CD14-positive monocyte (primary cell): ENCODE results near the gene ZNF280C. TPM values are rescaled to one million over a fixed set of nuclear protein-coding genes. Genes with fewer than 3 reads are reported as not detected.

ENCODE experiments used
- DNase-seq, 3 donors: peaks; one replicate each; pipeline ENCODE4 v3.0.0-alpha.2; 2011 to 2022
- H2AFZ ChIP-seq: 2 replicates; pipeline ENCODE4 v1.6.0; 2012; ENCODE audit warnings: mild to moderate bottlenecking, low read depth, low read length, inconsistent platforms; ENCODE audit not compliant: insufficient read depth, poor library complexity, severe bottlenecking
- H3K27ac ChIP-seq, 2 donors: 1 replicate in 1 of 2; 2 replicates in 1 of 2; pipeline ENCODE4 v1.5.1; 2012 to 2013; ENCODE audit warnings: low read length in 2 of 2, control low read depth in 1 of 2, inconsistent platforms in 1 of 2, low read depth in 1 of 2, mild to moderate bottlenecking in 1 of 2
- H3K27me3 ChIP-seq, 2 donors: one replicate each; pipeline versions ENCODE4 v1.6.0 to v1.6.1; 2011 to 2013; ENCODE audit warnings: low read length in 2 of 2; ENCODE audit not compliant: control insufficient read depth in 2 of 2, insufficient read depth in 2 of 2
- H3K36me3 ChIP-seq, 2 donors: replicated peaks in 1 of 2; 1 replicate in 1 of 2; 2 replicates in 1 of 2; pipeline versions ENCODE4 v1.5.1 to v1.6.1; 2012 to 2013; ENCODE audit warnings: low read length in 2 of 2, control low read depth in 1 of 2, inconsistent platforms in 1 of 2, mild to moderate bottlenecking in 1 of 2; ENCODE audit not compliant: insufficient read depth in 2 of 2, control insufficient read depth in 1 of 2
- H3K4me1 ChIP-seq, 2 donors: 1 replicate in 1 of 2; 2 replicates in 1 of 2; pipeline versions ENCODE4 v1.5.1 to v1.6.1; 2012 to 2013; ENCODE audit warnings: low read length in 2 of 2, control low read depth in 1 of 2, inconsistent platforms in 1 of 2, mild to moderate bottlenecking in 1 of 2, moderate library complexity in 1 of 2; ENCODE audit not compliant: insufficient read depth in 2 of 2, control insufficient read depth in 1 of 2
- H3K4me2 ChIP-seq: replicated peaks from 2 replicates; pipeline ENCODE3; 2012; ENCODE audit warnings: low read length, moderate library complexity, mild to moderate bottlenecking; ENCODE audit not compliant: poor library complexity, severe bottlenecking; ENCODE audit errors: extremely low read depth
- H3K4me3 ChIP-seq, 3 experiments: fragments of 200-600 bp in 1 of 3; sonication (generic) in 1 of 3; replicated peaks in 1 of 3; 1 replicate in 2 of 3; 2 replicates in 1 of 3; pipeline ENCODE4 v1.5.1; 2011 to 2013; ENCODE audit warnings: low read length in 3 of 3, mild to moderate bottlenecking in 3 of 3, control low read depth in 2 of 3, low read depth in 2 of 3, inconsistent platforms in 1 of 3, moderate library complexity in 1 of 3
- H3K79me2 ChIP-seq: 2 replicates; pipeline ENCODE4 v1.6.0; 2012; ENCODE audit warnings: mild to moderate bottlenecking, control low read depth, inconsistent platforms, low read length, moderate library complexity; ENCODE audit not compliant: insufficient read depth
- H3K9ac ChIP-seq: 2 replicates; pipeline ENCODE4 v1.6.0; 2017; ENCODE audit warnings: low read length, mild to moderate bottlenecking; ENCODE audit not compliant: insufficient read depth, poor library complexity, severe bottlenecking
- H3K9me3 ChIP-seq, 2 donors: replicated peaks in 1 of 2; 1 replicate in 1 of 2; 2 replicates in 1 of 2; pipeline versions ENCODE4 v1.5.1 to v1.6.1; 2012 to 2013; ENCODE audit warnings: low read length in 2 of 2, control low read depth in 1 of 2; ENCODE audit not compliant: control insufficient read depth in 1 of 2, insufficient read depth in 1 of 2
- H4K20me1 ChIP-seq: 2 replicates; pipeline ENCODE4 v1.6.0; 2012; ENCODE audit warnings: mild to moderate bottlenecking, low read length, control low read depth, moderate library complexity; ENCODE audit not compliant: insufficient read depth
- H3K27ac Mint-ChIP-seq, 7 donors: one replicate each; pipeline ENCODE4 v1.8.0; 2020; ENCODE audit warnings: mild to moderate bottlenecking in 7 of 7, mixed read lengths in 7 of 7, moderate library complexity in 6 of 7, inconsistent platforms in 2 of 7
- H3K27me3 Mint-ChIP-seq, 3 donors: one replicate each; pipeline ENCODE4 v1.8.0; 2021 to 2022; ENCODE audit warnings: low read depth in 3 of 3, mild to moderate bottlenecking in 3 of 3, mixed read lengths in 3 of 3, moderate library complexity in 3 of 3, inconsistent platforms in 1 of 3
- H3K36me3 Mint-ChIP-seq, 2 donors: one replicate each; pipeline ENCODE4 v1.8.0; 2020; ENCODE audit warnings: mixed read lengths in 2 of 2, inconsistent platforms in 1 of 2, mild to moderate bottlenecking in 1 of 2
- H3K4me1 Mint-ChIP-seq: one replicate; pipeline ENCODE4 v1.8.0; 2020; ENCODE audit warnings: mild to moderate bottlenecking, mixed read lengths
- H3K4me3 Mint-ChIP-seq, 2 donors: one replicate each; pipeline ENCODE4 v1.8.0; 2020; ENCODE audit warnings: mild to moderate bottlenecking in 2 of 2, mixed read lengths in 2 of 2, moderate library complexity in 1 of 2
- H3K9me3 Mint-ChIP-seq, 7 donors: one replicate each; pipeline ENCODE4 v1.8.0; 2020 to 2022; ENCODE audit warnings: mixed read lengths in 7 of 7, mild to moderate bottlenecking in 6 of 7, moderate library complexity in 6 of 7, inconsistent platforms in 2 of 7
- CTCF ChIP-seq: fragments of 200-600 bp; IDR thresholded peaks from one replicate; pipeline ENCODE4 v1.8.0; 2022; ENCODE audit warnings: antibody characterized with exemption, mild to moderate bottlenecking
- WGBS: methylation state at CpG from one replicate; pipeline ENCODE4 v1.1.5; 2013; ENCODE audit warnings: missing lambda C conversion rate; ENCODE audit not compliant: insufficient coverage; 5-methylcytosine and 5-hydroxymethylcytosine counted together
- intact Hi-C, 2 donors: fragments of 100-400 bp; cut with micrococcal nuclease; formaldehyde crosslinking; loops; one replicate each; pipeline versions ENCODE4 v1.15.0 to v1.15.1; 2023
- polyA plus RNA-seq, 3 donors: library from polyadenylated mRNA; depleted of rRNA in 1 of 3; unstranded in 2 of 3; stranded (reverse) in 1 of 3; fragments of 300-500 nt in 2 of 3; fragments of >200 nt in 1 of 3; fragmentation: Illumina TruSeq in 2 of 3; gene quantifications; 1 replicate in 2 of 3; 2 replicates in 1 of 3; pipeline ENCODE4 v1.2.3, GENCODE V29; 2012 to 2021

Gene ZNF280C
- polyA plus RNA-seq, 3 donors: 0.66 to 1.8 (median 1.3) TPM

- intact Hi-C loops: no loop called here
- Histone ChIP-seq H2AFZ (no peak overlapping the region), H3K4me3 (no peak overlapping the region), H3K9ac (no peak overlapping the region), H4K20me1 (no peaks in the 10 kb centered on the region), H3K36me3 (no peaks in the 10 kb centered on the region), H3K27ac (no peak overlapping the region), H3K9me3 (peaks cover 3 to 11% of the 10 kb centered on the region in 2 donors), H3K4me1 (no peaks in the 10 kb centered on the region), H3K79me2 (no peaks in the 10 kb centered on the region), H3K27me3 (no peaks in the 10 kb centered on the region), H3K4me2 (no peak overlapping the region)
- Mint-ChIP-seq H3K9me3 (peaks cover 0 to 7% (median 5%) of the 10 kb centered on the region in 7 donors), H3K27me3 (peaks cover 2 to 8% (median 5%) of the 10 kb centered on the region in 3 donors), H3K4me1 (no peaks in the 10 kb centered on the region), H3K4me3 (no peak overlapping the region), H3K36me3 (no peaks in the 10 kb centered on the region), H3K27ac (no peak overlapping the region)
- TF ChIP-seq CTCF: no peak
- WGBS: no CpG with 5 or more reads among the region's 5 CpGs
- DNase-seq: no peak
Observed at GRCh38 chrX:130295519-130296296, 27.0 kb upstream of the ZNF280C start.

- H3K27me3 Mint-ChIP-seq: peaks cover 0 to 6% (median 2%) of the 10 kb centered on the region in 3 donors
- H3K36me3 Mint-ChIP-seq: no peaks in the 10 kb centered on the region
- no peak overlapping the region for H3K4me3 Mint-ChIP-seq
- no peaks in the 10 kb centered on the region for H3K79me2 ChIP-seq
- no peak overlapping the region for H3K4me3 ChIP-seq
- H3K9me3 ChIP-seq: peaks cover 3 to 11% of the 10 kb centered on the region in 2 donors
- no peak overlapping the region for H3K9ac ChIP-seq
- H3K27ac ChIP-seq: no peak overlapping the region
- no peak for TF ChIP-seq CTCF
- intact Hi-C loops: no loop called here
- no peak overlapping the region for H2AFZ ChIP-seq
- no peak overlapping the region for H3K27ac Mint-ChIP-seq
- WGBS: 100% methylated on average over 1 of the region's 11 CpGs
- H3K4me1 ChIP-seq: no peaks in the 10 kb centered on the region
- H3K4me2 ChIP-seq: no peak overlapping the region
- peaks cover 0 to 11% (median 5%) of the 10 kb centered on the region in 7 donors for H3K9me3 Mint-ChIP-seq
- H3K36me3 ChIP-seq: no peaks in the 10 kb centered on the region
- no peaks in the 10 kb centered on the region for H4K20me1 ChIP-seq
- no peaks in the 10 kb centered on the region for H3K27me3 ChIP-seq
- DNase-seq: no peak
- H3K4me1 Mint-ChIP-seq: no peaks in the 10 kb centered on the region
Observed at GRCh38 chrX:130287071-130287770, 18.5 kb upstream of the ZNF280C start.
